Measurements from ENCODE around the gene HS6ST3.

HS6ST3 gene

DNA sequence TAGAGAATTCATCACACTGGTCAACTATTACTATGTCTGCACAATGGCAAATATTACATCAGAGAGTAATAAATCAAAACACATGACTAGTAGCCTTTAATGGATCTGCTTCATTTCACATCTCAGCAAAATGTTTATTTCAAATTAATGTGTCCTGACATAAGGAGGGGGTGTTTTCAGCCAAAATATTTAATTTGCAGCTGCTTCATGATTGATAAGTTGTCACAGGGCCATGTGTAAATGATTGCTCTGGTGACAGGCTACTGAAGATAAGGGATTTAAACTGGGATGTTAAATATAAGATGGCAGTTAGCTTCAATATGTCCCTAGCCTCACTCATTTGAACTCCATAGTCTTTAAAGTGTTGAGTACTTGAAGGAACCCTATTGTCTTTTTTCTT is 601.1 kb downstream of the HS6ST3 start:
- TF ChIP-seq EGR1 (IDR thresholded peaks at IDR 0.05) (no peak), MAX (IDR thresholded peaks at IDR 0.05) (no peak), REST (IDR thresholded peaks at IDR 0.05; ENCODE audit: low read depth) (no peak), EP300 (IDR thresholded peaks at IDR 0.05; ENCODE audit: borderline replicate concordance) (no peak), NFIC (IDR thresholded peaks at IDR 0.05) (no peak), RAD21 (IDR thresholded peaks at IDR 0.05; ENCODE audit: low read depth) (no peak), YY1 (IDR thresholded peaks at IDR 0.05; ENCODE audit: low read depth) (no peak), CEBPB (IDR thresholded peaks at IDR 0.05) (no peak), TEAD4 (IDR thresholded peaks at IDR 0.05) (no peak), CREB1 (IDR thresholded peaks at IDR 0.05; ENCODE audit: low read depth) (no peak), TCF12 (IDR thresholded peaks at IDR 0.05; ENCODE audit: low read depth) (no peak), ZBTB7A (IDR thresholded peaks at IDR 0.05; ENCODE audit: low read depth) (no peak), TAF1 (IDR thresholded peaks at IDR 0.05; ENCODE audit: low read depth) (no peak), FOXM1 (IDR thresholded peaks at IDR 0.05; ENCODE audit: borderline replicate concordance, low read depth) (no peak)
- TF ChIP-seq, protein P1, sequence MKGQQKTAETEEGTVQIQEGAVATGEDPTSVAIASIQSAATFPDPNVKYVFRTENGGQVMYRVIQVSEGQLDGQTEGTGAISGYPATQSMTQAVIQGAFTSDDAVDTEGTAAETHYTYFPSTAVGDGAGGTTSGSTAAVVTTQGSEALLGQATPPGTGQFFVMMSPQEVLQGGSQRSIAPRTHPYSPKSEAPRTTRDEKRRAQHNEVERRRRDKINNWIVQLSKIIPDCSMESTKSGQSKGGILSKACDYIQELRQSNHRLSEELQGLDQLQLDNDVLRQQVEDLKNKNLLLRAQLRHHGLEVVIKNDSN (IDR thresholded peaks at IDR 0.05) = no peak

GRCh38 chr13:96696389-96696900 is 606.5 kb downstream of the HS6ST3 start:
- TF ChIP-seq, protein P1 (IDR thresholded peaks at IDR 0.05) = no peak
- no peak for TF ChIP-seq EP300 (IDR thresholded peaks at IDR 0.05; ENCODE audit: borderline replicate concordance)

DNA sequence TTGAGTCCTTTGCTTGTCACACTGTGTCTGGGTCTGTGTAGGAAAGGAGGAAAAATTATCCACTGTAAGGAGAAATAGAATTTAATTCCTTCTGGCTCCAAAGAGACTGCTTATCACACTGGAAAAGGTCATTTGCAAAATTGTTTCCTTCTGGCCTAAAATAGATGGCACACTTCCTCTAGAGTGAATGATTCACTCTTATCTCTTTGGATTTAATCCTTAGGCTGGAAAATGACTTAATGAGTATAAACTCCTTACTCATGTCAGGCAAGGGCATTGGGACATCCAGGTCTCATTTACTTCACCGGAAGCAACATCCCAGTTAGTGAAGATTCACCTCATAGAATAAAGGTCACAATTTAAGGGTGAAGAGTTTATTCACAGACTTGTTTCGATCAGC is 610.8 kb downstream of the HS6ST3 start:
- TF ChIP-seq FOXM1 (IDR thresholded peaks at IDR 0.05; ENCODE audit: borderline replicate concordance, low read depth) (no peak), RAD21 (IDR thresholded peaks at IDR 0.05; ENCODE audit: low read depth) (no peak), TEAD4 (IDR thresholded peaks at IDR 0.05) (no peak), ZBTB7A (IDR thresholded peaks at IDR 0.05; ENCODE audit: low read depth) (no peak), EP300 (IDR thresholded peaks at IDR 0.05; ENCODE audit: borderline replicate concordance) (no peak), YY1 (IDR thresholded peaks at IDR 0.05; ENCODE audit: low read depth) (no peak), TCF12 (IDR thresholded peaks at IDR 0.05; ENCODE audit: low read depth) (no peak), CREB1 (IDR thresholded peaks at IDR 0.05; ENCODE audit: low read depth) (no peak), EGR1 (IDR thresholded peaks at IDR 0.05) (no peak), TAF1 (IDR thresholded peaks at IDR 0.05; ENCODE audit: low read depth) (no peak), CEBPB (IDR thresholded peaks at IDR 0.05) (no peak), MAX (IDR thresholded peaks at IDR 0.05) (no peak), REST (IDR thresholded peaks at IDR 0.05; ENCODE audit: low read depth) (no peak), NFIC (IDR thresholded peaks at IDR 0.05) (no peak)
- TF ChIP-seq, protein P1 (IDR thresholded peaks at IDR 0.05) = no peak

GRCh38 chr13:96707146-96707545 is 617.2 kb downstream of the HS6ST3 start:
- TF ChIP-seq FOXM1 (IDR thresholded peaks at IDR 0.05; ENCODE audit: borderline replicate concordance, low read depth) (no peak), TAF1 (IDR thresholded peaks at IDR 0.05; ENCODE audit: low read depth) (no peak)

DNA sequence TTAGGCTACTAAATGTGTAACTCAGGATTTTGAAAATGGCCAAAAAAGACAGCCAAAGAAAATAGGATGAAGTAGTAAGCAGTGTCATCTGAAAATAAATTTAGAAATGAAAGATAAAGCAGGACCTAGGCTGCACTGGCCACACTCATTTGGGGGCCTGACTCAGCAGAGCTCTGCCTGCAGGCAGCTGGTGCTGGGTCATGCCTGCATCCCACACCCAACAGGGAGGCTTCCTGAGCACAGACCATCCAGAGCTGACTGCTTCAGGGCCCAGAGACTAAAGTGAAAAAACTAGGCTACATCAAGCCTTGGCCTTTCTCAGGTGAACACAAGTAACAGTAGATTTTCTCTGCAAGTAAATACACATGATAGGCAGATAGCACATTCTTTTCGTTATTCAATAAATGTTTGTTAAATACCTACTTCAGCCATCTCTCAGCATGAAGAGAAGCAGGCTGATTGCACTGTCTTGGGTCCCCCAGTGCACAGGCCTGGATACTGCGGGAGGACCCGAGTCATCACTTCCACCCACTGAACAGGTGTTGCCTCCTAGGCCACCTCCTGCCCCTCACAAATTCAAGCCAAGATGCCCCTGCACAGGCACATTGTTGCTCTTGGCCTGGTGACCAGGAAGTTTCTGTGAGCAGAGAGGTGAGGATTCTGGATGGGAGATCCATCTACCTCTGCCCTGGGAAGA is 620.4 kb downstream of the HS6ST3 start:
- no peak for TF ChIP-seq MAX (IDR thresholded peaks at IDR 0.05)
- TF ChIP-seq CEBPB (IDR thresholded peaks at IDR 0.05) = no peak
- no peak for TF ChIP-seq EGR1 (IDR thresholded peaks at IDR 0.05)
- no peak for TF ChIP-seq TAF1 (IDR thresholded peaks at IDR 0.05; ENCODE audit: low read depth)
- no peak for TF ChIP-seq EP300 (IDR thresholded peaks at IDR 0.05; ENCODE audit: borderline replicate concordance)
- TF ChIP-seq REST (IDR thresholded peaks at IDR 0.05; ENCODE audit: low read depth) = no peak
- TF ChIP-seq, protein P1 (IDR thresholded peaks at IDR 0.05) = no peak
- no peak for TF ChIP-seq NFIC (IDR thresholded peaks at IDR 0.05)
- TF ChIP-seq ZBTB7A (IDR thresholded peaks at IDR 0.05; ENCODE audit: low read depth) = no peak
- no peak for TF ChIP-seq FOXM1 (IDR thresholded peaks at IDR 0.05; ENCODE audit: borderline replicate concordance, low read depth)
- no peak for TF ChIP-seq CREB1 (IDR thresholded peaks at IDR 0.05; ENCODE audit: low read depth)
- no peak for TF ChIP-seq RAD21 (IDR thresholded peaks at IDR 0.05; ENCODE audit: low read depth)
- no peak for TF ChIP-seq YY1 (IDR thresholded peaks at IDR 0.05; ENCODE audit: low read depth)
- TF ChIP-seq TEAD4 (IDR thresholded peaks at IDR 0.05) = no peak
- TF ChIP-seq TCF12 (IDR thresholded peaks at IDR 0.05; ENCODE audit: low read depth) = no peak
